OCI-LY7 (cell line): ENCODE measurements around the gene TFCP2L1. TPM values are rescaled to one million over a fixed set of nuclear protein-coding genes. Genes with fewer than 3 reads are reported as not detected.

Source experiments
- BruUV-seq: library from RNA; stranded (reverse); fragments of 400-500 nt; replicated peaks from 2 replicates; lab custom pipeline; 2021; lab: Mats Ljungman, UMichigan
- CTCF ChIA-PET: fragments of 300-600 bp; sonication (Branson Sonifier 250); formaldehyde crosslinking; loops from one replicate; lab custom pipeline; 2022; ENCODE audit warnings: antibody characterized with exemption; ENCODE audit not compliant: unreplicated experiment; lab: Charles Lee
- POLR2A ChIA-PET: fragments of 300-600 bp; sonication (Branson Sonifier 250); formaldehyde crosslinking; loops from one replicate; lab custom pipeline; 2022; ENCODE audit warnings: antibody characterized with exemption; lab: Charles Lee
- DNase-seq: peaks from one replicate; pipeline ENCODE4 v3.0.0-alpha.2; 2015; ENCODE audit warnings: low spot score
- H2AFZ ChIP-seq: fragments of 200-600 bp; sonication (generic), shearing (Covaris generic); 2 replicates; pipeline ENCODE4 v1.6.1; 2014; ENCODE audit warnings: mild to moderate bottlenecking, antibody characterized with exemption, low read length, moderate library complexity
- H3K27ac ChIP-seq: fragments of 200-600 bp; sonication (generic); 2 replicates; pipeline ENCODE4 v1.5.1; 2014; ENCODE audit warnings: mixed run types, low read depth, mild to moderate bottlenecking, moderate library complexity, low read length, inconsistent platforms; ENCODE audit not compliant: poor library complexity, severe bottlenecking
- H3K36me3 ChIP-seq: fragments of 200-600 bp; sonication (generic); 2 replicates; pipeline ENCODE4 v1.6.1; 2014; ENCODE audit warnings: mild to moderate bottlenecking, antibody characterized with exemption, low read length, moderate library complexity, mixed read lengths; ENCODE audit not compliant: insufficient read depth
- H3K4me1 ChIP-seq: fragments of 200-600 bp; sonication (generic); 2 replicates; pipeline ENCODE4 v1.5.1; 2014; ENCODE audit warnings: mild to moderate bottlenecking, low read length; ENCODE audit not compliant: insufficient read depth, poor library complexity, severe bottlenecking
- H3K4me2 ChIP-seq: fragments of 200-600 bp; sonication (generic); 2 replicates; pipeline ENCODE4 v1.6.1; 2014; ENCODE audit warnings: mild to moderate bottlenecking, low read length
- H3K4me3 ChIP-seq: fragments of 200-600 bp; sonication (generic); 2 replicates; pipeline ENCODE4 v1.5.1; 2014; ENCODE audit warnings: mild to moderate bottlenecking, low read depth, low read length; ENCODE audit not compliant: poor library complexity, severe bottlenecking
- H3K79me2 ChIP-seq: fragments of 200-600 bp; sonication (generic); 2 replicates; pipeline ENCODE4 v1.6.1; 2016; ENCODE audit warnings: low read depth, mild to moderate bottlenecking, low read length, moderate library complexity, mixed read lengths; ENCODE audit not compliant: insufficient read depth
- H3K9me2 ChIP-seq: fragments of 200-600 bp; sonication (generic); 2 replicates; pipeline ENCODE4 v1.6.1; 2016; ENCODE audit warnings: mild to moderate bottlenecking, low read length, mixed read lengths; ENCODE audit not compliant: insufficient read depth
- H3K9me3 ChIP-seq: fragments of 200-600 bp; sonication (generic); 2 replicates; pipeline ENCODE4 v1.6.1; 2014; ENCODE audit warnings: mild to moderate bottlenecking, mixed run types, low read length, mixed read lengths
- H4K20me1 ChIP-seq: fragments of 200-600 bp; sonication (generic); 2 replicates; pipeline ENCODE4 v1.6.1; 2014; ENCODE audit warnings: mild to moderate bottlenecking, antibody characterized with exemption, low read length, moderate library complexity, mixed read lengths; ENCODE audit not compliant: insufficient read depth
- EZH2phosphoT487 ChIP-seq: fragments of 200-600 bp; sonication (generic); IDR thresholded peaks from 2 replicates; pipeline ENCODE4 v1.6.1; 2018; ENCODE audit warnings: low read depth, borderline replicate concordance, mild to moderate bottlenecking, mixed run types, antibody characterized with exemption, low read length, moderate library complexity, mixed read lengths
- intact Hi-C: fragments of 100-400 bp; cut with micrococcal nuclease; formaldehyde crosslinking; loops from one replicate; pipeline ENCODE4 v1.10.0; 2022; ENCODE audit not compliant: unreplicated experiment
- total RNA-seq, 2 experiments: library from RNA; depleted of rRNA in 1 of 2; stranded (reverse); fragments of >200 nt in 1 of 2; shearing (Covaris generic) in 1 of 2; gene quantifications; 2 replicates each; pipeline ENCODE4 v1.2.3, GENCODE V29; 2014 to 2022
- TF ChIP-seq, protein P1 (sequence below): fragments of 200-600 bp; sonication (generic); conservative IDR thresholded peaks from 2 replicates; pipeline ENCODE4 v1.5.1; 2014; ENCODE audit warnings: mild to moderate bottlenecking, antibody characterized with exemption, low read length, moderate library complexity, mixed read lengths

TFCP2L1 gene
- total RNA-seq, 2 experiments from 2014 or later, result 0.06 to 1.4 TPM

DNA sequence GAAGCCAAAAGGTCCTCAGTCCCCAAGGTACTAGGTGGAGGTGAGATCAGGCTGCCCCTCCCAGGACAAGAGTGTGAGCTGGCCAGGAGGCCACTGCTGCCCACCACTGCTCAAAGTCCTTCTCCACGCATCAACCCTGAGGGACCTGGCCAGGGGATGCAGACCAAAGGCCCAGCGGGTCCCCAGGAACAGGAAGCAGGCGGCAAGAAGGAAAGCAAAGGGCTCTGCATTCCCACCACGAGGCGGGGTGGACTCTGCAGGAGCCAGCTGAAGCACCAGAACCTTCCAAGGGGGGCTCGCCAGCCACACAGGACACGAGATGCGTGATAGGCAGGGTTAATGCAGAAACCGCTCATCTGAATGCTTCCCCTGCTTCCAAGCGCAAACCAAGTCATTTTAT lies 67.4 kb downstream of the TFCP2L1 start:
- H3K9me2 ChIP-seq, result no peaks in the 10 kb centered on the region
- H3K9me3 ChIP-seq, result no peaks in the 10 kb centered on the region
- intact Hi-C loops, result no loop called here
- no peak for DNase-seq
- no peak overlapping the region for H3K27ac ChIP-seq
- no peaks in the 10 kb centered on the region for H4K20me1 ChIP-seq
- CTCF ChIA-PET, result no interaction called here
- no TSS peak for BruUV-seq
- TF ChIP-seq, protein P1, sequence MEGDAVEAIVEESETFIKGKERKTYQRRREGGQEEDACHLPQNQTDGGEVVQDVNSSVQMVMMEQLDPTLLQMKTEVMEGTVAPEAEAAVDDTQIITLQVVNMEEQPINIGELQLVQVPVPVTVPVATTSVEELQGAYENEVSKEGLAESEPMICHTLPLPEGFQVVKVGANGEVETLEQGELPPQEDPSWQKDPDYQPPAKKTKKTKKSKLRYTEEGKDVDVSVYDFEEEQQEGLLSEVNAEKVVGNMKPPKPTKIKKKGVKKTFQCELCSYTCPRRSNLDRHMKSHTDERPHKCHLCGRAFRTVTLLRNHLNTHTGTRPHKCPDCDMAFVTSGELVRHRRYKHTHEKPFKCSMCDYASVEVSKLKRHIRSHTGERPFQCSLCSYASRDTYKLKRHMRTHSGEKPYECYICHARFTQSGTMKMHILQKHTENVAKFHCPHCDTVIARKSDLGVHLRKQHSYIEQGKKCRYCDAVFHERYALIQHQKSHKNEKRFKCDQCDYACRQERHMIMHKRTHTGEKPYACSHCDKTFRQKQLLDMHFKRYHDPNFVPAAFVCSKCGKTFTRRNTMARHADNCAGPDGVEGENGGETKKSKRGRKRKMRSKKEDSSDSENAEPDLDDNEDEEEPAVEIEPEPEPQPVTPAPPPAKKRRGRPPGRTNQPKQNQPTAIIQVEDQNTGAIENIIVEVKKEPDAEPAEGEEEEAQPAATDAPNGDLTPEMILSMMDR, result no peak
- TF ChIP-seq EZH2phosphoT487, result no peak
- H2AFZ ChIP-seq, result no peak overlapping the region
- no peaks in the 10 kb centered on the region for H3K36me3 ChIP-seq
- POLR2A ChIA-PET, result no interaction called here
- H3K4me3 ChIP-seq, result no peak overlapping the region
- no peaks in the 10 kb centered on the region for H3K4me1 ChIP-seq
- no peaks in the 10 kb centered on the region for H3K79me2 ChIP-seq
- H3K4me2 ChIP-seq, result no peak overlapping the region

DNA sequence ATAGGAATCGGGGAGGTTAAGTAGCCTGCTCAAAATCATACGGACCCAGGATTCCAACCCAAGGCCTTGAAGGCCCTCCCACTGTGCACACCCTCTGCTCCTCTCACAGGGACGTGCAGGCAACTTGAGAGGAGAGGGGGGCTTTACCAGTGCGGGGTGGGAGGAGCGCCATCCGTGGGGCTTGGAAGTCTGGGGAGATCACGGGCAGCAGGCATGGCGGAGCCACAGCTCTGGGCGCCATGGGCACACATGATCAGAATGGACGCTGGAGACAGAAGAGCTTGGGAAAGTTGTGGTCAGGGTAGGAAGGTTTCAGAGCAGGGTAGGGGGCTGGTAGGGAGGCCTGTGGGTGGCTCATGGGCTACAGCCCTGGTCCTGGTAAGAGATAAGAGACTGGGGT lies 70.7 kb downstream of the TFCP2L1 start:
- BruUV-seq, result no TSS peak
- ChIA-PET CTCF (no interaction called here), POLR2A (no interaction called here)
- Histone ChIP-seq H3K4me3 (no peak overlapping the region), H3K9me3 (no peaks in the 10 kb centered on the region), H4K20me1 (no peaks in the 10 kb centered on the region), H3K9me2 (no peaks in the 10 kb centered on the region), H3K4me2 (no peak overlapping the region), H3K27ac (no peak overlapping the region), H3K36me3 (no peaks in the 10 kb centered on the region), H2AFZ (no peak overlapping the region), H3K79me2 (no peaks in the 10 kb centered on the region), H3K4me1 (no peaks in the 10 kb centered on the region)
- intact Hi-C loops, result no loop called here
- DNase-seq, result no peak
- no peak for TF ChIP-seq EZH2phosphoT487
- TF ChIP-seq, protein P1, result no peak

DNA sequence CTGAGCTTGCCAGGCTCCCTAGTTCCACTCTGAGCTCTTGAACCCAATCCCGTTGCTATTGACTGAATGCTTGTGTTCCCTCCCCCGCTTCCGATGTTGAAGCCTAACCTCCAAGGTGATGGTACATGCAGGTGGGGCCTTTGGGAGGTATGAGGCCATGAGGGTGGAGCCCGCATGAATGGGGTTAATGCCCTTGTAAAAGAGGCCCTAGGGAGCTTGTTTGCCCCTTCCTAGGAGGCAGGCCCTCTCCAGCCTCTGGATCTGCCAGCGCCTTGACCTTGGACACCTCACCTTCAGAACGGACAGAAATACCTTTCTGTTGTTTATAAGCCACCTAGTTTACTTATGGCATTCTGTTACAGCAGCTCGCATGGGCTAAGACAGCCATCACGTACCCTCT lies 71.6 kb downstream of the TFCP2L1 start:
- H3K27ac ChIP-seq, result no peak overlapping the region
- no peaks in the 10 kb centered on the region for H3K36me3 ChIP-seq
- no peak overlapping the region for H3K4me2 ChIP-seq
- no peak overlapping the region for H3K4me3 ChIP-seq
- no peak for DNase-seq
- BruUV-seq, result no TSS peak
- H4K20me1 ChIP-seq, result no peaks in the 10 kb centered on the region
- H2AFZ ChIP-seq, result no peak overlapping the region
- CTCF ChIA-PET, result no interaction called here
- intact Hi-C loops, result no loop called here
- H3K9me3 ChIP-seq, result no peaks in the 10 kb centered on the region
- no peaks in the 10 kb centered on the region for H3K4me1 ChIP-seq
- POLR2A ChIA-PET, result no interaction called here
- no peak for TF ChIP-seq EZH2phosphoT487
- TF ChIP-seq, protein P1, result no peak
- H3K9me2 ChIP-seq, result no peaks in the 10 kb centered on the region
- no peaks in the 10 kb centered on the region for H3K79me2 ChIP-seq
